CD4-positive, alpha-beta T cell treated with Interleukin-1 beta for 1 hour (primary cell): ENCODE data around the gene KLLN.
"Not testable (repeated sequence)": the region's sequence is repeated elsewhere in the genome, so short reads cannot be mapped to it uniquely, and the experiment has no call there.

Experiments used
- DNase-seq, 2 donors: peaks; one replicate each; pipeline ENCODE4 v3.0.0-alpha.2; 2020 to 2022

Gene KLLN

GRCh38 chr10:87865241-87865881, 2.0 kb upstream of the KLLN start:
- no peak for DNase-seq

DNA sequence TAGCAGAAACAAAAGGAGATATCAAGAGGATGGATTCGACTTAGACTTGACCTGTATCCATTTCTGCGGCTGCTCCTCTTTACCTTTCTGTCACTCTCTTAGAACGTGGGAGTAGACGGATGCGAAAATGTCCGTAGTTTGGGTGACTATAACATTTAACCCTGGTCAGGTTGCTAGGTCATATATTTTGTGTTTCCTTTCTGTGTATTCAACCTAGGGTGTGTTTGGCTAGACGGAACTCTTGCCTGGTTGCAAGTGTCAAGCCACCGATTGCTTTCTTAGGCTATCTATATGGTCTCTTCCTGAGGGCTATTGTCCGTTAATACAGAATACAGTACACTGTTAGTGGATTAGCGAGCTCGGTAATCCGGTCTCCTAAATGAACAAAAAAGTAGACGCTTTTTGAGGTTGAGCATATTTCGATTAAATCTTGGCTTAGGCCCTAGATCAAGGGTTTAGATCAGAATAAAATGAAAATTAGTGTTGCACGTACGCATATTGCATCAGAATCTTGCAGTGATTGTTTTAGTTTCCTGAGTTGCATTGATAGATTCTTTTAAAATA, 1.2 kb upstream of the KLLN start:
- DNase-seq = no peak

DNA sequence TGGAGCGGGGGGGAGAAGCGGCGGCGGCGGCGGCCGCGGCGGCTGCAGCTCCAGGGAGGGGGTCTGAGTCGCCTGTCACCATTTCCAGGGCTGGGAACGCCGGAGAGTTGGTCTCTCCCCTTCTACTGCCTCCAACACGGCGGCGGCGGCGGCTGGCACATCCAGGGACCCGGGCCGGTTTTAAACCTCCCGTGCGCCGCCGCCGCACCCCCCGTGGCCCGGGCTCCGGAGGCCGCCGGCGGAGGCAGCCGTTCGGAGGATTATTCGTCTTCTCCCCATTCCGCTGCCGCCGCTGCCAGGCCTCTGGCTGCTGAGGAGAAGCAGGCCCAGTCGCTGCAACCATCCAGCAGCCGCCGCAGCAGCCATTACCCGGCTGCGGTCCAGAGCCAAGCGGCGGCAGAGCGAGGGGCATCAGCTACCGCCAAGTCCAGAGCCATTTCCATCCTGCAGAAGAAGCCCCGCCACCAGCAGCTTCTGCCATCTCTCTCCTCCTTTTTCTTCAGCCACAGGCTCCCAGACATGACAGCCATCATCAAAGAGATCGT, 690 bp upstream of the KLLN start:
- DNase-seq = peak; percentile 16 to 30

- no peak for DNase-seq
Measured at GRCh38 chr10:87862679-87863052, 667 bp downstream of the KLLN start.

- DNase-seq = peak; percentile 95
Measured at GRCh38 chr10:87861953-87862678, 1.2 kb downstream of the KLLN start.

DNA sequence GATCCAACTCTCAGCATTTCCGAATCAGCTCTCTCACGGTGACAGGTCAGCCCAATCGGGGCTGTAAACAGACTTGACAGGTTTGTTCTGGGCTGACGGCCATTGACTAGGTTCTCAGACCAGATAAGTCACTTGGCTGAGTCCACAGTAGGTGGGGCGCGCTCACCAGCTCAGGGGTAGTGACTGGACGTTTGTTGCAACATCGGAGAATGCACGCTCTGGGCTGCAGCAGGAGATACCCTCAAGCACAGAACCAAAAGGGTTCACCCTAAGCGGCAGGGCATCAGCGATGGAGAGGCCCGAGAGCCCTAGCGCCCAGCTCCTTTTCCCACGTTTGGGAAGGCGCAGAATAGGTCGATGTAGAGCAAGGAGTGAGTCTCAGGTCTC, 1.8 kb downstream of the KLLN start:
- peak; percentile 20 to 68 for DNase-seq

DNA sequence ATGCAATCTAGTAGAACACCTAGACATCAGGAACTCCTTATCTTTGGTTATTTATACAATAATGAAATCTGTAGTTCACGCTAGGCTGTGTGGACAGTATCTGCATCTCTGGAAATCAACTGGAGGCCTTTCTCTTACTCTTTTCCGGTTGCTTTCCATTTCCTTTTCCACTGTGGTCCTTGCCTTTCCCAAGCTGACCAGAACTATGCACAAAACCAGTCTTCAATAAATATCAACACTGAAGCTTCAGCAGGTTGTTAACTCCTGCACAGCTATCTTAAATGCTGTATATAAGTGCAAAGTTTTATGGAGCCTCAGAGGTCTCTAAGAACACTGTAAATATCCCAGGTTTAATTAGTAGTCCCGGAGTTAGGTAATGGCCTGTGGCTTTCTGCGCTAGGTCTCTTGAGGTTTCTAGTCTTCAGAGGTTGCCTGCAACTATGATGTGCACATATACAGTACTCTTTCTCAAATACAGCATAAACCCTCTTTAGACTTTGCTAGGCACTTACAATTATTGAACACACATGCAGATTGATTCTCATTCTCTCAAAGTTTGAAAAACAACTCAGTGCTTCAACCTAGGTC, 2.4 kb downstream of the KLLN start:
- DNase-seq = no peak

- peak; percentile 52 to 71 for DNase-seq
Measured at GRCh38 chr10:87860156-87860795, 3.1 kb downstream of the KLLN start.

GRCh38 chr10:87855665-87856064, 7.7 kb downstream of the KLLN start:
- DNase-seq = not testable (repeated sequence)

DNA sequence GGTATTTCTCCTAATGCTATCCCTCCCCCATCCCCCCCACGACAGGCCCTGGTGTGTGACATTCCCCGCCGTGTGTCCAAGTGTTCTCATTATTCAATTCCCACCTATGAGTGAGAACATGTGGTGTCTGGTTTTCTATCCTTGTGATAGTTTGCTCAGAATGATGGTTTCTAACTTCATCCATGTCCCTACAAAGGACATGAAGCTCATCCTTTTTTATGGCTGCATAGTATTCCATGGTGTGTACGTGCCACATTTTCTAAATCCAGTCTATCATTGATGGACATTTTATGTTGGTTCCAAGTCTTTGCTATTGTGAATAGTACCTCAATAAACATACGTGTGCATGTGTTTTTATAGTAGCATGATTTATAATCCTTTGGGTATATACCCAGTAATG, 8.1 kb downstream of the KLLN start:
- not testable (repeated sequence) for DNase-seq

DNA sequence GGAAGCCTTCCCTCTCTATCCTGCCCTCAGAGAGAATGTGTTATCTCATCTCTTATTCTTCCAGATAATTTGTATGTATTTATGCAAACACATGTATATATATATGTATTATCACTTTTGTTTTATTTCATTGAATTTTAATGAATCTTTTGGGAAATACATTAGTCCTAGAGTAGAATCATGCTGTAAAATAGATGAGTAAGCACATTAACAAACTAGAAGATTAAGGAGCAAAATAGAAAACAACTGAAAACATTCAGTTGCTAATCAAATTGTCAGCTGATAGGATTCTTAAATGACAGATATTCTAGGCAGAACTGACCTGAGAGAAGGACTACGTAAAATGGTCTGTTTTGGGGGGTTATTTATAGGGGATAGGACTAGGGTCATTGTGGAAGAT, 11.2 kb downstream of the KLLN start:
- no peak for DNase-seq

GRCh38 chr10:87850742-87851205, 12.6 kb downstream of the KLLN start:
- DNase-seq = peak; percentile 55 to 59

GRCh38 chr10:87849001-87849400, 14.3 kb downstream of the KLLN start:
- DNase-seq = no peak

GRCh38 chr10:87847550-87847949, 15.8 kb downstream of the KLLN start:
- DNase-seq = no peak

GRCh38 chr10:87846711-87847110, 16.6 kb downstream of the KLLN start:
- not testable (repeated sequence) for DNase-seq

DNA sequence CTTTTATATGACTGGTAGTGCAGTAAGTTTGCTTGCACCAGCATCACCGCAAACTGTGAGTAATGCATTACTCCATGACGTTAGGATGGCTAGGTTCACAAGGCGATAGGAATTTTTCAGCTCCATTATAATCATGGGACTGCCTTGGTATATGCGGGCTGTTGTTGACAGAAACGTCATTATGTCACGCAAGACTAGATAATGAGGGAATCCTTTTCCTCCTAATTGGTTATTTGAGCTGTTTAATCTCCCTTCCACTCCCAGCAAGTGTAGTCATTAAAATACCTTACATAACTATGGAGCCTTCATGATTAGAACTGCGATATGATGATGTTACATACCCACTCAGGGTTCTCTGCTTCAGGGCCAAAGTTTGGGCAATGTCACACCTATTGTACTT, 17.3 kb downstream of the KLLN start:
- DNase-seq = no peak

DNA sequence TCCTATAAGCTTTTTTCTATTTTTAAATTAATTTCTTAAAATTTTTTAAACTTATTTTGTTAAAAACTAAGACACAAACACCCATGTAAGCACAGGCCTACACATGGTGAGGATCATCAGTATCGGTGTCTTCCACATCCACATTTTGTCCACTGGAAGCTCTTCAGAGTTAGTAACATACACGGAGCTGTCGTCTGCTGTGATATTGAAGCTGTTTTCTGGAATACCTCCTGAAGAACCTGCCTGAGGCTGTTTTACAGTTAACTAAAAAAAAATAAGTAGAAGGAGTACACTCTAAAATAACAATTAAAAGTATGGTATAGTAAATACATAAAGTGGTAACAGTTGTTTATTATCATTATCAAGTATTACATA, 17.7 kb downstream of the KLLN start:
- no peak for DNase-seq

GRCh38 chr10:87844837-87845623, 18.3 kb downstream of the KLLN start:
- no peak for DNase-seq

DNA sequence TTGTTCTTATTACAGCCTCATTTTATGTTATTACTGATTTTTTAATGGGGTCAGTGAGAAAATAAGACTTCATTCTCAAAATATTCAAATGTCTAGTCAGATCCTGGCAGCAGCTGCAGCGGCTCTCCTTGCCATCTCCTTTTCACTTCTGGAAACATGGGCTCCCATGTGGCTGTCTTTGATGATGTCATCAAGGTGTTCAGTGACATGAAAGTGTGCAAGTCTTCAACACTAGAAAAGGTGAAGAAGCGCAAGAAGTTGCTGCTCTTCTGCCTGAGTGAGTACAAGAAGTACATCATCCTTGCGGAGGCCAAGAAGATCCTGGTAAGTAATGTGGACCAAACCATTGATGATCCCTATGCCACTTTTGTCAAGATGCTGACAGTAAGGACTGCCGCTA, 19.6 kb downstream of the KLLN start:
- DNase-seq = no peak

GRCh38 chr10:87842776-87843497, 20.4 kb downstream of the KLLN start:
- DNase-seq = no peak

DNA sequence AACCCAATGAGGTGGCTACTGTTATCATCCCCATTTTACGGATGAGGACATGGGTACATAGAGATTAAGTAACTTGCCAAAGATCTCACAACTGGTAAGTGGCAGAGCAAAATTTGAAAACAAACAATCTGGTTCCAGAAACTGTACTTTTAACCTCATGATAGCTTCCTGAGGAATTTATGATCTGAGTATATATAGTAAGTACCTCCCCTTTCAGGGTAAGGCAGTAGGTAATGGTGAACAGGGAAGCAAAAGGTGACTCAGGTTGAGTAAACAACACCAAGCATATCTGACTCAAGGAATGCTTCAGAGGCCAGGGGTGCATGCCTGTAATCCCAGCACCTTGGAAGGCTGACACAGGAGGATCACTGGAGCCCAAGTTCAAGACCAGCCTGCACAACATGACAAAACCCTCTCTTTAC, 21.1 kb downstream of the KLLN start:
- DNase-seq = no peak

DNA sequence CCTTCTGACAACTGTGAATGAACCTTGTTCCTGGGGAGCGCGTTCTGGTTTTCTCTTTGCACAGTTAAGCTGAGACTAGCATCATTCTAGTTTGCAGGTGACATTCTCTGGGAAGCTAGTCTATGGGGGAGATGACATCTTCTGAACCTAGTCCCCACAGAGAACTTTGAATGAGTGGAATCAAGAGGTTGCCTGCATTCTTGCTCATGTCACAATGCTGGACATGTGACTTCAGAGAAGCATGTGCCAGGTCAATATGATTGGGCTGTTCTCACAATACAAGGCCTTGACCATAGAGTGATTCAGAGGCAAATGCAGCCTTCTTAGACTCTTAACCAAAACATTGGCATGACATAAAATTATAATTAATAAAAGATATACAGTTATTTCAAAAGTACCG, 22.1 kb downstream of the KLLN start:
- no peak for DNase-seq
